ENCODE measurements around the gene DYNC1LI1. TPM values are rescaled to one million over a fixed set of nuclear protein-coding genes. Genes with fewer than 3 reads are reported as not detected.

Gene DYNC1LI1
- total and polyA plus RNA-seq, 9 of the 15 experiments (the other 6 are each of a cell fraction or from before 2014, with no cell fraction given), result 21.0 to 85.4 (median 61.3) TPM

GRCh38 chr3:32502118-32502945 is 68.3 kb downstream of the DYNC1LI1 start, which contains the start of gene CMTM6 (continued):
- TF ChIP-seq BMI1 (IDR thresholded peaks at IDR 0.05; ENCODE audit: low read length), result no peak
- no peak for TF ChIP-seq DDX20 (tag; IDR thresholded peaks at IDR 0.05; ENCODE audit: low read depth)
- TF ChIP-seq, protein P1, sequence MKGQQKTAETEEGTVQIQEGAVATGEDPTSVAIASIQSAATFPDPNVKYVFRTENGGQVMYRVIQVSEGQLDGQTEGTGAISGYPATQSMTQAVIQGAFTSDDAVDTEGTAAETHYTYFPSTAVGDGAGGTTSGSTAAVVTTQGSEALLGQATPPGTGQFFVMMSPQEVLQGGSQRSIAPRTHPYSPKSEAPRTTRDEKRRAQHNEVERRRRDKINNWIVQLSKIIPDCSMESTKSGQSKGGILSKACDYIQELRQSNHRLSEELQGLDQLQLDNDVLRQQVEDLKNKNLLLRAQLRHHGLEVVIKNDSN (CRISPR knock-in tag; IDR thresholded peaks at IDR 0.05), result no peak
- TF ChIP-seq FOXA1 (IDR thresholded peaks at IDR 0.05; ENCODE audit: borderline replicate concordance), result no peak
- TF ChIP-seq NFIX (CRISPR knock-in tag; IDR thresholded peaks at IDR 0.05; ENCODE audit: low read depth), result no peak
- 0 out of 2 replicates have a peak, but pooled peaks have one; percentile 9 for TF ChIP-seq LEF1 (IDR thresholded peaks at IDR 0.05)
- TF ChIP-seq TFAM (CRISPR knock-in tag; conservative IDR thresholded peaks at IDR 0.05), result no peak
- TF ChIP-seq FOSL1 (tag; conservative IDR thresholded peaks at IDR 0.05), result peak; percentile 31; the same call in 1 of the 2 replicates
- no peak for TF ChIP-seq ZNF408 (CRISPR knock-in tag; IDR thresholded peaks at IDR 0.05; ENCODE audit: low read depth)
- TF ChIP-seq, protein P2, sequence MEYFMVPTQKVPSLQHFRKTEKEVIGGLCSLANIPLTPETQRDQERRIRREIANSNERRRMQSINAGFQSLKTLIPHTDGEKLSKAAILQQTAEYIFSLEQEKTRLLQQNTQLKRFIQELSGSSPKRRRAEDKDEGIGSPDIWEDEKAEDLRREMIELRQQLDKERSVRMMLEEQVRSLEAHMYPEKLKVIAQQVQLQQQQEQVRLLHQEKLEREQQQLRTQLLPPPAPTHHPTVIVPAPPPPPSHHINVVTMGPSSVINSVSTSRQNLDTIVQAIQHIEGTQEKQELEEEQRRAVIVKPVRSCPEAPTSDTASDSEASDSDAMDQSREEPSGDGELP (CRISPR knock-in tag; IDR thresholded peaks at IDR 0.05; ENCODE audit: borderline replicate concordance), result peak; percentile 84
- no peak for TF ChIP-seq MAFF (IDR thresholded peaks at IDR 0.05; ENCODE audit: low read length)
- TF ChIP-seq STAG1 (CRISPR knock-in tag; IDR thresholded peaks at IDR 0.05; ENCODE audit: borderline replicate concordance), result no peak
- peak; percentile 72; the same call in 1 of the 2 replicates for TF ChIP-seq GABPB1 (CRISPR knock-in tag; IDR thresholded peaks at IDR 0.05)
- TF ChIP-seq ZNF280A (IDR thresholded peaks at IDR 0.05; ENCODE audit: low read depth, partially characterized antibody), result no peak
- TF ChIP-seq TAF7 (tag; IDR thresholded peaks at IDR 0.05), result no peak
- TF ChIP-seq, protein P3, sequence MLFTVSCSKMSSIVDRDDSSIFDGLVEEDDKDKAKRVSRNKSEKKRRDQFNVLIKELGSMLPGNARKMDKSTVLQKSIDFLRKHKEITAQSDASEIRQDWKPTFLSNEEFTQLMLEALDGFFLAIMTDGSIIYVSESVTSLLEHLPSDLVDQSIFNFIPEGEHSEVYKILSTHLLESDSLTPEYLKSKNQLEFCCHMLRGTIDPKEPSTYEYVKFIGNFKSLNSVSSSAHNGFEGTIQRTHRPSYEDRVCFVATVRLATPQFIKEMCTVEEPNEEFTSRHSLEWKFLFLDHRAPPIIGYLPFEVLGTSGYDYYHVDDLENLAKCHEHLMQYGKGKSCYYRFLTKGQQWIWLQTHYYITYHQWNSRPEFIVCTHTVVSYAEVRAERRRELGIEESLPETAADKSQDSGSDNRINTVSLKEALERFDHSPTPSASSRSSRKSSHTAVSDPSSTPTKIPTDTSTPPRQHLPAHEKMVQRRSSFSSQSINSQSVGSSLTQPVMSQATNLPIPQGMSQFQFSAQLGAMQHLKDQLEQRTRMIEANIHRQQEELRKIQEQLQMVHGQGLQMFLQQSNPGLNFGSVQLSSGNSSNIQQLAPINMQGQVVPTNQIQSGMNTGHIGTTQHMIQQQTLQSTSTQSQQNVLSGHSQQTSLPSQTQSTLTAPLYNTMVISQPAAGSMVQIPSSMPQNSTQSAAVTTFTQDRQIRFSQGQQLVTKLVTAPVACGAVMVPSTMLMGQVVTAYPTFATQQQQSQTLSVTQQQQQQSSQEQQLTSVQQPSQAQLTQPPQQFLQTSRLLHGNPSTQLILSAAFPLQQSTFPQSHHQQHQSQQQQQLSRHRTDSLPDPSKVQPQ (CRISPR knock-in tag; IDR thresholded peaks at IDR 0.05; ENCODE audit: borderline replicate concordance), result no peak
- no peak for TF ChIP-seq ZNF324 (CRISPR knock-in tag; IDR thresholded peaks at IDR 0.05)
- no peak for TF ChIP-seq SAFB (IDR thresholded peaks at IDR 0.05; ENCODE audit: borderline replicate concordance, low read depth, low read length)
- no peak for TF ChIP-seq ZNF347 (CRISPR knock-in tag; IDR thresholded peaks at IDR 0.05; ENCODE audit: low read depth)
- TF ChIP-seq ETV6 (IDR thresholded peaks at IDR 0.05; ENCODE audit: borderline replicate concordance in 1 of 2, low read depth in 2 of 2, low read length in 1 of 2), result 0 out of 4 replicates have a peak, but pooled peaks of 1 of the 2 experiments have one; percentile 51
- TF ChIP-seq ETV6 (CRISPR knock-in tag; IDR thresholded peaks at IDR 0.05; ENCODE audit: borderline replicate concordance), result no peak
- no peak for TF ChIP-seq ARID2 (IDR thresholded peaks at IDR 0.05)
- no peak for TF ChIP-seq GTF2A2 (tag; IDR thresholded peaks at IDR 0.05)
- no peak for TF ChIP-seq ZNF77 (CRISPR knock-in tag; IDR thresholded peaks at IDR 0.05)

Measured in K562 (cell line).